ENCODE results near the gene MOV10L1. TPM values are rescaled to one million over a fixed set of nuclear protein-coding genes. Genes with fewer than 3 reads are reported as not detected.
A peak's percentile ranks its signal among the peaks of the same experiment; 100 is the strongest.

MOV10L1 gene
- total RNA-seq, 4 donors from 2014 or later, result 0.23 to 0.83 (median 0.40) TPM

DNA sequence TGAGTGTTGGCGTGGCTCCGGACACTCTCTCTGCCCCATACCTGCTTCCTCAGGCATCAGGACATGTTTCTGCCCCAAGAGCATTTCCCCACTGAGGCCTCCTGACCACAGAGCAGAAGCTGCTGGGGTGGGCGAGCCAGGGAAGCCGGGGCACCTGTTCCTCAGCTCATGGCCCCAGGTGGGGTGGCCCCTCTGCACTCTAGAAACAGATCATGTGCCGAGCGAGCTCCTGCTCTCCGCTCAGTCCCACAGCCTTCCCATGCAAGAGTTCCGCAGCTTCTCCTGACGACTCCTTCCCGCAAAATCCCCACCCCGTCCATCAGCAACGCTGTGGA, 58.3 kb downstream of the MOV10L1 start:
- 92% methylated on average over 7 of the region's 12 CpGs for WGBS
- no peak for DNase-seq (ENCODE audit: extremely low spot score)
- Histone ChIP-seq H3K27ac (replicated peaks in 1 of 4) (no peak overlapping the region), H3K4me3 (no peak overlapping the region), H3K9me3 (no peaks in the 10 kb centered on the region), H3K36me3 (no peaks in the 10 kb centered on the region), H3K4me1 (peaks cover 2 to 16% (median 9%) of the 10 kb centered on the region in 4 donors), H3K27me3 (peaks cover 0 to 12% (median 0%) of the 10 kb centered on the region in 4 donors)
- intact Hi-C loops (cut with DNase I), result loop anchor here (2.0 kb wide), 1 partner anchor 61 kb away; no protein-coding TSS in a partner anchor
- no peak for TF ChIP-seq CTCF (IDR thresholded peaks at IDR 0.05)
- TF ChIP-seq POLR2A (IDR thresholded peaks at IDR 0.05; ENCODE audit: low read depth), result no peak
- no peak for TF ChIP-seq EP300 (IDR thresholded peaks at IDR 0.05)
- no peak for TF ChIP-seq POLR2AphosphoS5 (IDR thresholded peaks at IDR 0.05)

DNA sequence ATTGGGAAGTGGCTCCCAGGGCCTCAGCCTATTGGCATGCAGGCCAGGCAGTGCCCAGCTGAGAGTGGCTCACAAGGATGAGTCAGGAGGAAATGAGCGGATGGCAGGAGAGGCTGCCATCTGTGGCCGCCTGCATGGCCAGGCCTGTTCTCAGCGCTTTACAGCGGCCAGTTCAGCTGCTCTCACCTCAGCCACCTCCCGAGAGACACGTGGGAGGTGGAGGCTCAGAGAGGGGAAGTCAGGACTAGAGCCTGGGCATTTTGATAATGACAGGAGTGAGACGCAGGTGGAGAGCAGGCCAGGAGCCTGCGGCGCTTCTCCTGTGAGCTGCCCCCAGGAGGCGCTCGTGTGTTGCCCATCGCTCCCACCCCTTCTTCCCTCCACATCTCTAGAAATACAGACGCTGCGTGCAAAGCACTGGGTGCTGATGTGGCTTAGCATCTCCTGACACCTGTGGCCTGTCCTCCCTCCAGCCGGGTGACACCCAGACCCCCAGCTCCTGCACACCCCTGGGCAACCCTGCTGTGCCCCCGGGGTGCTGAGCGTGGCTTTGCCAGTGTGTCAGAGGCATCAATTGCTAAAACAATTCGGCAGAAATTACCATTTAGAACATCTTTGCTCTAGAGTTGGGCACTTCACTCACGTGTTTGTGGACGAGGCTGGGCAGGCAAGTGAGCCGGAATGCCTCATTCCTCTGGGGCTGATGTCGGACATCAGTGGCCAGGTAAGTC, 59.4 kb downstream of the MOV10L1 start:
- 58% methylated on average over 20 of the region's 22 CpGs for WGBS
- TF ChIP-seq EP300 (IDR thresholded peaks at IDR 0.05) (no peak), CTCF (IDR thresholded peaks at IDR 0.05) (peak; percentile 49 to 61 (median 50)), POLR2AphosphoS5 (IDR thresholded peaks at IDR 0.05) (no peak)
- H3K4me1 ChIP-seq, result peaks cover 2 to 16% (median 9%) of the 10 kb centered on the region in 4 donors
- H3K27ac ChIP-seq (replicated peaks in 1 of 4), result no peak overlapping the region
- H3K36me3 ChIP-seq, result no peaks in the 10 kb centered on the region
- peaks cover 0 to 7% (median 0%) of the 10 kb centered on the region in 4 donors for H3K27me3 ChIP-seq
- DNase-seq (ENCODE audit: extremely low spot score), result no peak
- no peak overlapping the region for H3K4me3 ChIP-seq
- H3K9me3 ChIP-seq, result no peaks in the 10 kb centered on the region
- intact Hi-C loops (cut with DNase I), result loop anchor here (2.0 kb wide), 1 partner anchor 60 kb away; no protein-coding TSS in a partner anchor

GRCh38 chr22:50150161-50151129, 60.6 kb downstream of the MOV10L1 start:
- peaks cover 0 to 6% (median 0%) of the 10 kb centered on the region in 4 donors for H3K27me3 ChIP-seq
- no peak overlapping the region for H3K27ac ChIP-seq (replicated peaks in 1 of 4)
- no peaks in the 10 kb centered on the region for H3K36me3 ChIP-seq
- H3K4me3 ChIP-seq, result no peak overlapping the region
- intact Hi-C loops (cut with DNase I), result no loop called here
- TF ChIP-seq POLR2A (IDR thresholded peaks at IDR 0.05; ENCODE audit: low read depth) (no peak), EP300 (IDR thresholded peaks at IDR 0.05) (no peak), CTCF (IDR thresholded peaks at IDR 0.05) (no peak), POLR2AphosphoS5 (IDR thresholded peaks at IDR 0.05) (no peak)
- peaks cover 2 to 16% (median 9%) of the 10 kb centered on the region in 4 donors for H3K4me1 ChIP-seq
- no peak for DNase-seq (ENCODE audit: extremely low spot score)
- H3K9me3 ChIP-seq, result no peaks in the 10 kb centered on the region
- 96% methylated on average over 14 of the region's 35 CpGs for WGBS

DNA sequence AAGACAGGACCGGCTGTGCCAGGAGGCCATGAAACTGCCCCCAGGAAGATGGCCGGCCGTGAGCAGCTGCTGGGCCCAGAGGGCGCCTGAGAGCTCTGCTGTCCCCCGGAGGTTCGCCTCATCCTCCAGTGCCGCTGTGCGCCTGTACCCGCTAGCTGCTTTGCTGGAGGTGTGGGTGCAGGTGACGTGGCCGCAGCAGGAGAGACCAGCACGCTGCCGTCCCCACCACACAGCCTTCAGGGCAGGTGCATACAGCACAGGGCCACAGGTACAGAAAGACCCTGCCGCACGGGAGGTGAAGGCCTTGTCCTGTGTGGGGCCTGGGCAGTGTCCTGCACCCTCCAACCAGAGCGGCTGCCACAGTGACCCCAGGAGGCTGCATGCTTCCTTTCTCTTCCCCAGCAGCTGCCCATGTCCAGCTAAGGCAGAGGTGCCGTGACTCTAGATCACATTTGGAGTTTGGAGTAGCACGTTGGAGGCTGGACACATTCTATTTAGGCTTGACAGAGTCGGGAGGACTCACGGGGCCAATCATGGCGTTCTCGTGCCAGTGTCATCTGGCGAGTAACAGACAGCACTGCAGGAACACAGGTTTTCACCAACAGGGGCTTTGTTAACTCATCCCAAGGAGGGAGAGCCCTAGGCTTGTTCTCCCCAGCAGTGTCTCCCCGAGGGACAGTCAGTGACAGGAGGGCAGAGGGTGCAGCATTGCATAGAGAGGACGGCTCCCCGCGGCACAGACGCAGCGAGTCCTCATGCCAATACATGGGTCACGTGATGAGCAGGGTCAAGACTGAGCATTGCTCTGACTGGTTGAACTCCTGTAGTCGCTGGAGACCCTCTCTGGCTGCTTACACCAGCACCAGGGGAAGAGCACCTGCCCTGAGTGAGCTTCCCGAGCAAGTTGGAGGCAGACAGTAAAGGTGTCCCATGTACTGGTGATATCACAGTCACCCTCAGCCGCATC, 62.0 kb downstream of the MOV10L1 start:
- intact Hi-C loops (cut with DNase I), result no loop called here
- Histone ChIP-seq H3K4me1 (peaks cover 0 to 9% (median 4%) of the 10 kb centered on the region in 4 donors), H3K9me3 (no peaks in the 10 kb centered on the region), H3K27me3 (no peaks in the 10 kb centered on the region), H3K36me3 (no peaks in the 10 kb centered on the region), H3K27ac (replicated peaks in 1 of 4) (no peak overlapping the region), H3K4me3 (no peak overlapping the region)
- WGBS, result 75% methylated on average over 15 of the region's 33 CpGs
- TF ChIP-seq EP300 (IDR thresholded peaks at IDR 0.05), result no peak
- TF ChIP-seq CTCF (IDR thresholded peaks at IDR 0.05), result no peak
- TF ChIP-seq POLR2AphosphoS5 (IDR thresholded peaks at IDR 0.05), result no peak
- TF ChIP-seq POLR2A (IDR thresholded peaks at IDR 0.05; ENCODE audit: low read depth), result no peak
- no peak for DNase-seq (ENCODE audit: extremely low spot score)

Measured in esophagus muscularis mucosa (tissue), 4 donors.